ENCODE measurements around the gene GARIN5B. TPM values are rescaled to one million over a fixed set of nuclear protein-coding genes. Genes with fewer than 3 reads are reported as not detected.
"Not testable (repeated sequence)": the region's sequence is repeated elsewhere in the genome, so short reads cannot be mapped to it uniquely, and the experiment has no call there.

The GARIN5B gene
- total RNA-seq, 1 experiment from 2014 or later = not detected

GRCh38 chr19:55406091-55406825 lies 43.2 kb upstream of the GARIN5B start:
- no peaks in the 10 kb centered on the region for H3K27me3 ChIP-seq (ENCODE audit: low read length)
- no peaks in the 10 kb centered on the region for H3K9me2 ChIP-seq (replicated peaks; ENCODE audit: insufficient read depth, low read length)
- peak overlapping the region; percentile 79 for H3K27ac ChIP-seq (ENCODE audit: low read length)
- H4K20me1 ChIP-seq (ENCODE audit: insufficient read depth, low read depth, low read length) = peaks cover 47% of the 10 kb centered on the region
- peak overlapping the region; percentile 99 for H3K4me3 ChIP-seq (ENCODE audit: low read length)
- no peaks in the 10 kb centered on the region; the same call in 1 of the 2 replicates for H3K9me3 ChIP-seq (ENCODE audit: low read length)
- no peak for DNase-seq
- H3K9ac ChIP-seq (ENCODE audit: low read length) = peak overlapping the region; percentile 100
- peaks cover 28% of the 10 kb centered on the region for H3K4me1 ChIP-seq (ENCODE audit: low read length)
- H3K36me3 ChIP-seq (ENCODE audit: insufficient read depth, low read length) = peaks cover 49% of the 10 kb centered on the region
- H3K4me2 ChIP-seq (ENCODE audit: low read depth, low read length, poor library complexity, severe bottlenecking) = peak overlapping the region; percentile 98
- peaks cover 21% of the 10 kb centered on the region for H3K79me2 ChIP-seq (ENCODE audit: low read length)
- H2AFZ ChIP-seq (ENCODE audit: low read length) = no peak overlapping the region

- peak overlapping the region; percentile 79 for H3K27ac ChIP-seq (ENCODE audit: low read length)
- no peaks in the 10 kb centered on the region; the same call in 1 of the 2 replicates for H3K9me3 ChIP-seq (ENCODE audit: low read length)
- H4K20me1 ChIP-seq (ENCODE audit: insufficient read depth, low read depth, low read length) = peaks cover 51% of the 10 kb centered on the region
- peak overlapping the region; percentile 98 for H3K4me2 ChIP-seq (ENCODE audit: low read depth, low read length, poor library complexity, severe bottlenecking)
- peaks cover 49% of the 10 kb centered on the region for H3K36me3 ChIP-seq (ENCODE audit: insufficient read depth, low read length)
- peaks cover 28% of the 10 kb centered on the region for H3K4me1 ChIP-seq (ENCODE audit: low read length)
- no peaks in the 10 kb centered on the region for H3K9me2 ChIP-seq (replicated peaks; ENCODE audit: insufficient read depth, low read length)
- no peak overlapping the region for H2AFZ ChIP-seq (ENCODE audit: low read length)
- DNase-seq = no peak
- H3K4me3 ChIP-seq (ENCODE audit: low read length) = peak overlapping the region; percentile 99; the same call in 1 of the 2 replicates
- peak overlapping the region; percentile 100 for H3K9ac ChIP-seq (ENCODE audit: low read length)
- H3K79me2 ChIP-seq (ENCODE audit: low read length) = peaks cover 21% of the 10 kb centered on the region
- H3K27me3 ChIP-seq (ENCODE audit: low read length) = no peaks in the 10 kb centered on the region
Observed at GRCh38 chr19:55405638-55406037, 42.6 kb upstream of the GARIN5B start.

- H4K20me1 ChIP-seq (ENCODE audit: insufficient read depth, low read depth, low read length) = peaks cover 55% of the 10 kb centered on the region
- H3K27me3 ChIP-seq (ENCODE audit: low read length) = no peaks in the 10 kb centered on the region
- no peak overlapping the region for H3K9ac ChIP-seq (ENCODE audit: low read length)
- DNase-seq = no peak
- no peak overlapping the region for H3K4me2 ChIP-seq (ENCODE audit: low read depth, low read length, poor library complexity, severe bottlenecking)
- H2AFZ ChIP-seq (ENCODE audit: low read length) = no peak overlapping the region
- H3K4me1 ChIP-seq (ENCODE audit: low read length) = peaks cover 22% of the 10 kb centered on the region
- no peaks in the 10 kb centered on the region for H3K9me3 ChIP-seq (ENCODE audit: low read length)
- peaks cover 49% of the 10 kb centered on the region for H3K36me3 ChIP-seq (ENCODE audit: insufficient read depth, low read length)
- no peaks in the 10 kb centered on the region for H3K9me2 ChIP-seq (replicated peaks; ENCODE audit: insufficient read depth, low read length)
- peaks cover 21% of the 10 kb centered on the region for H3K79me2 ChIP-seq (ENCODE audit: low read length)
- H3K27ac ChIP-seq (ENCODE audit: low read length) = no peak overlapping the region
- H3K4me3 ChIP-seq (ENCODE audit: low read length) = no peak overlapping the region
Observed at GRCh38 chr19:55402509-55402908, 39.4 kb upstream of the GARIN5B start.

GRCh38 chr19:55401390-55401789 lies 38.3 kb upstream of the GARIN5B start:
- H2AFZ ChIP-seq (ENCODE audit: low read length); H3K9me2 ChIP-seq (replicated peaks; ENCODE audit: insufficient read depth, low read length); H3K9ac ChIP-seq (ENCODE audit: low read length); H3K27me3 ChIP-seq (ENCODE audit: low read length); H3K4me2 ChIP-seq (ENCODE audit: low read depth, low read length, poor library complexity, severe bottlenecking); H3K4me3 ChIP-seq (ENCODE audit: low read length); DNase-seq; H3K9me3 ChIP-seq (ENCODE audit: low read length); H3K27ac ChIP-seq (ENCODE audit: low read length): not testable (repeated sequence)
- peaks cover 40% of the 10 kb centered on the region for H3K36me3 ChIP-seq (ENCODE audit: insufficient read depth, low read length)
- H4K20me1 ChIP-seq (ENCODE audit: insufficient read depth, low read depth, low read length) = peaks cover 46% of the 10 kb centered on the region
- H3K79me2 ChIP-seq (ENCODE audit: low read length) = peaks cover 11% of the 10 kb centered on the region
- peaks cover 16% of the 10 kb centered on the region for H3K4me1 ChIP-seq (ENCODE audit: low read length)

GRCh38 chr19:55400281-55401087 lies 37.4 kb upstream of the GARIN5B start:
- H3K4me2 ChIP-seq (ENCODE audit: low read depth, low read length, poor library complexity, severe bottlenecking) = no peak overlapping the region
- peaks cover 2% of the 10 kb centered on the region for H3K79me2 ChIP-seq (ENCODE audit: low read length)
- H4K20me1 ChIP-seq (ENCODE audit: insufficient read depth, low read depth, low read length) = peaks cover 37% of the 10 kb centered on the region
- H3K27ac ChIP-seq (ENCODE audit: low read length) = no peak overlapping the region
- H3K9me3 ChIP-seq (ENCODE audit: low read length) = no peaks in the 10 kb centered on the region
- no peaks in the 10 kb centered on the region for H3K27me3 ChIP-seq (ENCODE audit: low read length)
- H3K9ac ChIP-seq (ENCODE audit: low read length) = no peak overlapping the region
- no peak overlapping the region for H2AFZ ChIP-seq (ENCODE audit: low read length)
- no peak overlapping the region for H3K4me3 ChIP-seq (ENCODE audit: low read length)
- H3K4me1 ChIP-seq (ENCODE audit: low read length) = peaks cover 7% of the 10 kb centered on the region
- DNase-seq = peak; percentile 70
- H3K9me2 ChIP-seq (replicated peaks; ENCODE audit: insufficient read depth, low read length) = no peaks in the 10 kb centered on the region
- peaks cover 31% of the 10 kb centered on the region for H3K36me3 ChIP-seq (ENCODE audit: insufficient read depth, low read length)

- no peaks in the 10 kb centered on the region for H3K9me2 ChIP-seq (replicated peaks; ENCODE audit: insufficient read depth, low read length)
- DNase-seq = no peak
- no peak overlapping the region for H2AFZ ChIP-seq (ENCODE audit: low read length)
- H3K79me2 ChIP-seq (ENCODE audit: low read length) = no peaks in the 10 kb centered on the region
- no peak overlapping the region for H3K27ac ChIP-seq (ENCODE audit: low read length)
- H3K4me3 ChIP-seq (ENCODE audit: low read length) = no peak overlapping the region
- no peaks in the 10 kb centered on the region for H3K9me3 ChIP-seq (ENCODE audit: low read length)
- H3K4me1 ChIP-seq (ENCODE audit: low read length) = 0 out of 2 replicates have a peak, but pooled peaks cover 4% of the 10 kb centered on the region
- H3K4me2 ChIP-seq (ENCODE audit: low read depth, low read length, poor library complexity, severe bottlenecking) = no peak overlapping the region
- peaks cover 23% of the 10 kb centered on the region for H4K20me1 ChIP-seq (ENCODE audit: insufficient read depth, low read depth, low read length)
- H3K27me3 ChIP-seq (ENCODE audit: low read length) = no peaks in the 10 kb centered on the region
- H3K9ac ChIP-seq (ENCODE audit: low read length) = no peak overlapping the region
- H3K36me3 ChIP-seq (ENCODE audit: insufficient read depth, low read length) = peaks cover 16% of the 10 kb centered on the region
Observed at GRCh38 chr19:55398200-55398925, 35.3 kb upstream of the GARIN5B start.

GRCh38 chr19:55392820-55393761 lies 30.0 kb upstream of the GARIN5B start:
- no peak overlapping the region for H3K27ac ChIP-seq (ENCODE audit: low read length)

More at GRCh38 chr19:55392820-55393761, 30.0 kb upstream of the GARIN5B start:
- Histone ChIP-seq H2AFZ (ENCODE audit: low read length) (no peak overlapping the region), H3K4me3 (ENCODE audit: low read length) (no peak overlapping the region), H3K36me3 (ENCODE audit: insufficient read depth, low read length) (peaks cover 7% of the 10 kb centered on the region), H3K9me3 (ENCODE audit: low read length) (no peaks in the 10 kb centered on the region), H3K4me1 (ENCODE audit: low read length) (no peaks in the 10 kb centered on the region; the same call in 1 of the 2 replicates), H3K9me2 (replicated peaks; ENCODE audit: insufficient read depth, low read length) (no peaks in the 10 kb centered on the region), H3K79me2 (ENCODE audit: low read length) (no peaks in the 10 kb centered on the region), H4K20me1 (ENCODE audit: insufficient read depth, low read depth, low read length) (peaks cover 28% of the 10 kb centered on the region), H3K27me3 (ENCODE audit: low read length) (no peaks in the 10 kb centered on the region), H3K9ac (ENCODE audit: low read length) (no peak overlapping the region), H3K4me2 (ENCODE audit: low read depth, low read length, poor library complexity, severe bottlenecking) (no peak overlapping the region)
- no peak for DNase-seq
